GM19238 (cell line): ENCODE measurements around the gene FPR1.

Experiments used
- DNase-seq: peaks from one replicate; pipeline ENCODE4 v3.0.0; 2011; ENCODE audit warnings: low spot score; ENCODE audit not compliant: insufficient read length

FPR1 gene

DNA sequence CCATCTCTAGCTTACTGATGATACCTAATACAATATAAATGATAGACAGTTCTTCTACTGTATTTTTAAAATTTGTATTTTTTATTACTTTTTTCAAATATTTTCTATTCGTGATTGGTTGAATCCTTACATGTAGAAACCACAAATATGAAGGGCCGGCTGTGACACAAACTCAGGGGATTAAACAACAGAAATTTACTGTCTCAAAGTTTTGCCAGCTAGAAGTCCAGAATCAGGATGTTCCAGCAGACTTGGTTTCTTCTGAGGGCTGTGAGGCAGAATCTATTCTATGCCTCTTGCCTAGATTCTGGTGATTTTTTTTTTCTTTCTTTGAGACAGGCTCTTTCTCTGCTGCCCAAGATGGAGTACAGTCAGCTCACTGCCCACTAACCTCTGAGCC lies 13.8 kb downstream of the FPR1 start:
- no peak for DNase-seq

DNA sequence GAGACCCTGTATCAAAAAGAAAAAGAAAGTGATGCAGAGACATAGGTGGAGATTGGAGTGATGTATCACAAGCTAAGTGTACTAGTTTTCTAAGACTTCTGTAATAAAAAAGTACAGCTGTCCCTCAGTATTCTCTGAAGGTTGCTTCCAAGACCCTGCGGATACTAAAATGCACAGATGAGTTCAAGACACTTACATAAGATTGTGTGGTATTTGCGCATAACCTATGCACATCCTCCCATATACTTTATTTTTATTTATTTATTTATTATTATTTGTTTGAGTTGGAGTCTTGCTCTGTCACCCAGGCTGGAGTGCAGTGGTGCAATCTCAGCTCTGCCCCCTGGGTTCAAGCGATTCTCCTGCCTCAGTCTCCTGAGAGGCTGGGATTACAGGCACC lies 14.3 kb downstream of the FPR1 start:
- DNase-seq, result no peak

DNA sequence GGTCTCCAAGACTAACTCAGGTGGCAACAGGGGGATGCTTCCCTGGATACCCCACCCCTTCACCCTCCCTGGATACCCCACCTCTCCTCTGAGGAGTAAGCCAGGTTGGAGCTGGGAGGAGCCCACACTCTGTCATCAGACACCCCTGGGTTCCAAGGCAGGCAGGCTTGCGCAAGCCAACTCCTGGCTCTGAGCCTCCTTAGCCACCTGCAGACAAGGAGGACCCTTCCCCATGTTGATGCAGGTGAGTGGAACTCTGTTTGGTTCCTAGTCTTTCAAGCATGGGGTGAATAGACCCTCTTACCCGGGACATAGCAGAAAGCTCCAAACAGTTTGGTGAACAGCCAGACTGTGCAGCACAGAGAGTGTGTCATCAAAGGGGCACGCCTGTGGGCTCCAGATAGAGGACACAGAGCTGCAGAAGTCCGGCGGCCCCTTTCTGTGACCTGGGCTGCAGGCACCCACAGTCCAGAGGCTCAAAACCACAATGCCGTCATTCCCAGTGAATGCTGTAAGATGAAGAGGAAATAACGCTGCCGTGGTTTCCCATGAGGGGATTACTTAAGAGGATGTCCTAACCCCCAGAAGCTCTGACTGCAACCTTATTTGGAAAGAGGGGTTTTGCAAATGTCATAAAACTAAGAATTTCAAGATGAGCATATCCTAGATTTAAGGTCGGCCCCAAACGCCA lies 15.8 kb downstream of the FPR1 start:
- DNase-seq, result no peak

GRCh38 chr19:51733742-51734522 lies 17.7 kb downstream of the FPR1 start:
- DNase-seq, result no peak

- no peak for DNase-seq
Measured at GRCh38 chr19:51729781-51730180, 21.9 kb downstream of the FPR1 start.

DNA sequence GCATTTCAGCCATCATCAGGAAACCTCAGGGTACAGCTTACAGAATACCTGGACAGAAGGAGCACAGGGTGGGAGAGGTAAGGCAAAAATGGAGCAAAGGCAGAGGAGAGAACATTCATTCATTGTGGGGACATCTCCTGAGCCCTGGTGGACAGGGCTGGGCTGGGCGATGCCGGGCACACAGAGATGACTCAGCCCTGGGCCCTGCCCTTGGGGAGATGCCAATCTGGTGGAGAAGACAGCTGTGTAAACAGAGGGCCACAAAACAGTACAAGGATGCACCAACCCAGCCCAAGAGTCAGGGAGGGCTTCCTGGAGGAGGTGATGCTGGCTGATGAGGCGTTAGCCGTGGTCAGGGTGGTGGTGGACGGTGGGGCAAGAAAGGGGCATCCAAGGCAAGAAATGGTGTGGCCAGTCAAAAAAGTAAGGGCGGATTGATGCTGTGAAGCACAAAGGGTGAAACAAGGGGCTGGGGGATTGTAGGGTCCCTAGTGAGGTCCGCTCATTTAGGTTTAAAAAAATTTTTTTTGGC lies 24.3 kb downstream of the FPR1 start:
- DNase-seq, result no peak

DNA sequence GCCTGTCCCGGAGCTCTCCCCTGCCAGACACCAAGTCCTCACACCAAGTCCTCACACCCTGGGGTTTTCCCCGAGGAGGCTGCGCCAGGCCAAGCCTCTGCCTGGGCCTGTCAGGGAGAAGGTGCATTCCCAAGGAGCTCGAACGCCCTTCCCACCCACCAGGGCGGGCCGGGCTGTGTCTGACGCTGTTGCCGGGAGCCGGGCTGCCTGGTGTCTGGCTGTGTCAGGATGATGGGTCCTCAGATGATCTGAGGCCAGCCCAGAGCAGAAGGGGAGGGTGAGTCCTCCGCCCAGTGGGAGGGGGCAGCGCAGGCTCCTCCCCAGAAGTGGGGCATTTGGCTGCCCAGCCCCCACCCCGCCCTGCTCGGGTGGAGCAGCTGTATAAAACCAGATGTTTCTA lies 25.6 kb downstream of the FPR1 start:
- no peak for DNase-seq

GRCh38 chr19:51724543-51724942 lies 27.1 kb downstream of the FPR1 start:
- no peak for DNase-seq

DNA sequence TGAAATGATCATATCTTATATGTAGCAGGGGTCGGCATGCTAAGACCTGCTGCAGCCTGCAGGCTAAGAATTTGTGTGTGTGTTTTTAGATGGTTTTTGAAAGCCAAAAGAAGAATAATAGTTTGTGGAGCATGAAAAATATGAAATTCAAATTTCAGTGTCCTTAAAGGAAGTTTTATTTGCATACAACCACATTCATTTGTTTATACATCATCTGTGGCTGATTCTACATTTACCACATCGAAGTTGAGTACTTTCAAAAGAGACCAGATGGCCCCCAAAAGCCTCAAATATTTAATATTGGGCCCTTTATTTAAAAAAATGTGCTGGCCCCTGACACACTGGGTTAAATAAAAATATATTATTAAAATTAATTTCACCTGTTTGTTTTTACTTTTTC lies 29.2 kb downstream of the FPR1 start:
- DNase-seq, result no peak

GRCh38 chr19:51721905-51722304 lies 29.8 kb downstream of the FPR1 start:
- DNase-seq, result no peak

DNA sequence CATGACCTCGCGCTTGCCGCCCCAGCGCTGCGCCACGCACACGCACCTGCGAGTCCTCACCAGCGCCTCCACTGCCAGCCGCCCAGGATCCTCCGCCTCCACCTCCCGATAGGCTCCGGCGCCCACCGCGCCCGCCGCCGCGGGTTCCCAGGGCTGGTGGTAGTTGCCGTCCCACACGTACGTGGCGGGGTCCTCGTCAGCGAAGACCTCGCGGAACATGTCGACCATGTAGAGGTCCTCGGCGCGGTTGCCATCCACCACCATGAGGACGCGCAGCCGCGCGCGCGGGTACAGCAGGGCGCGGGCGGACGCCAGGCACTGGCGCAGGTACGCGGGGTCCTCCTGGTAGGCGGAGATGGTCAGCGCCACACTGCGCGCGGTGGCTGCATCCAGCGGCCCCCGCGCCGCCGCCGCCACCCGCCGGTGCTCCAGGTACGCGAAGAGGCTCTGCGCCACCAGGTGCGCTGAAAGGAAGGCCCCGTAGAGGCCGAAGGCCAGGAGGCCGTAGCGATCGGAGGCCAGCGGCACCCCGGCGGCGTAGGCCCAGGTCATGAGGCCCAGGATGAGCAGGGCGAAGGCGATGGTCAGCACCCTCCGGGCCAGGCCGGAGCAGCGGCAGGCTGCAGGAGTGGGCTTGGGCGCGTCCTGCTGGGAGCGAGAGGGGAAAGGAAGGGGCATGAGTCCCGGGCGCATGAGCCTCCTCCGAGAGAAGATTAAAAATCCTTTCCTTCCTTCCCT lies 32.3 kb downstream of the FPR1 start:
- no peak for DNase-seq

DNA sequence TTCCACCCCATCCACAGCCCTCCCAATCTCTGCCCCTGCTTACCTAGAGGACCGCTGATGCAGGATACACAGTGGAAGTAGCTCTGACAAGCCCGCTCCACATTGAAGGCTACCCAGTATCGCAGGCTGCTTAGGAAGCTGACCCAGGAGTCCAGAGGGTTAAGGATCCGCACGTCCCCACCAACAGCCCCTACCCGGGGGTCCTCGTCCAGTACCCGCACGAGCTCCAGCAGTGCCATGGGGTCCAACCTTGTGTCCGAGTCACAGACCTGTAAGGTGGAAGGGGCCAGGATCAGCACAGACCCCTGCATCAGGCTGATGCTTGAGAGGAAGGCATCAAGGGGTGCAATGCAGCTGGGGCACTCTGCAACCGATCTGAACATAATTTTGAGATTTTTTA lies 34.8 kb downstream of the FPR1 start:
- no peak for DNase-seq

GRCh38 chr19:51715850-51716249 lies 35.8 kb downstream of the FPR1 start:
- DNase-seq, result no peak

- no peak for DNase-seq
Measured at GRCh38 chr19:51714848-51715247, 36.8 kb downstream of the FPR1 start.

DNA sequence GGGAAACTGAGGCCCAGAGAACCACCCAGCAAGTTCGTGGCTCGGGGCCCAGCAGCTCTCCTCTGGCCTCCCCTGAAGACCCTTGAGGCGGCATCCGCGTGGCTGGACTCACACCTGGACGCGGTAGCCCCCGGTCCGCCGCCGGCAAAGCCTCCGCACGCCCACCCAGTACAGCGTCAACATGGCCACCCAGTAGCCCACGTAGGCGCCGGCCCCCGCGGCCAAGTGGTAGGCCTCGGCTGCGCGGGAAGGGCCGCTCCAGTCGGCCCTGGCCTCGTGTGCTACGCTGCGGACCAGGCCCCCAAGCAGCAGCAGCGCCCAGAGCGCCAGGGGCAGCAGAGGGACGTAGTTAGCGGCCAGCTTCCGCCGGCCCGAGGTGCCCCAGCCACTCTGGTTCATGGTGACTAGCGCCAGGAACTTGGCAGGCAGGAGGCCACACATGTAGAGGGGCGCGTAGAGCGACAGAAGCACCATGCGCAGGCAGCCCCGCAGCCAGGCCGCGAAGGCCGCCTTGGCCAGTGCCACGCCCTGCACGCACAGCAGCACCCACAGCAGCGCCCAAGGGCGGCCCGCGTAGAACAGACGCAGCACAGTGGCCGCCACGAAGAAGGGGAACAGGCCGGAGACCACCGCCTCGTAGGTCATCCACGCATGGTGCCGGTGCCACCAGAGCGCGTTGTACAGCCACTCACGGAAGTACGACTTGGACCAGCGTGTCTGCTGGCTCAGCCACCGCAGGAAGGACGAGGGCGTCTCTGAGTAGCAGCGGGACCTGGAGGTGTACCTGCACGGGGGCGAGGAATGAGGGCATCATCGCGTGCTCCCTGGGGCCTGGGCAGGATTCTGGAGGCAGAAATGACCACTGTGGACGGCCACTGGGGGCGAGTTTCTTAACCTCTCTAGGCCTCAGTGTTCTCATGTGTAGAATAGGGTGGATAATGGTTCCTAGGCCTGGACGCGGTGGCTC lies 38.1 kb downstream of the FPR1 start:
- DNase-seq, result no peak

- DNase-seq, result no peak
Measured at GRCh38 chr19:51712461-51713081, 39.1 kb downstream of the FPR1 start.

DNA sequence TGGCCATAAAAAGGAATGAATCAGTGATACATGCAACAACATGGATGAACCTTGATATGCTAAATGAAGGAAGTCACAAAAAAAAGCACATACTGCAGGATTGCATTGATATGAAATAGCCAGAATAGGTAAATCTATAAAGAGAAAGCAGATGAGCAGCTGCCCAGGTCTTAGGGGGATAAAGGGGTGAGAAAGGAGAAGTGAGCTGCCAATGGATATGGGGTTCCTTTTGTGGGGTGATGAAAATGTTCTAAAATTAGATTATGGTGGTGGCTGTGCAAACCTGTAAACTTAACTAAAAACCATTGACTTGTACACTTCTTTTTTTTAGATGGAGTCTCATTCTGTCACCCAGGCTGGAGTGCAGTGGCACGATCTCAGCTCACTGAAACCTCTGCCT lies 40.0 kb downstream of the FPR1 start:
- DNase-seq, result no peak

- DNase-seq, result no peak
Measured at GRCh38 chr19:51710163-51710562, 41.5 kb downstream of the FPR1 start.

DNA sequence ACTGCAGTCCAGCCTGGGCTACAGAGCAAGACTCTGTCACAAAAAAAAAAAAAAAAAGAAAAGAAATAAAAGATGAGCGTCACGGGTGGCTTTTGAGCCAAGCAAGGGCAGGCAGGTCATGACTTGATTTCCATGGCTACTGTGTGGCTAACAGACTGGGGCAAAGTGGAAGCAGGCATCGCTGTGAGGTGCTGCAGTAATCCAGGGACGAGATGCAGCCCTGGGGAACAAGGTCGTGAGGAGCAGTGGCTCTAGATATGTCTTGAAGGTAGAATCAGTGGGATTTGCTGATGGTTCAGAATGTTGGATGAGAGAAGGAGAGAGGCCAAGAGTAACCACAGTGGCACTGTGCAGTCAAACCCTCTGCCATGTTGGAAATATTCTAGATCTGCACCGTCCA lies 42.1 kb downstream of the FPR1 start:
- DNase-seq, result no peak

- DNase-seq, result no peak
Measured at GRCh38 chr19:51708811-51709210, 42.9 kb downstream of the FPR1 start.

DNA sequence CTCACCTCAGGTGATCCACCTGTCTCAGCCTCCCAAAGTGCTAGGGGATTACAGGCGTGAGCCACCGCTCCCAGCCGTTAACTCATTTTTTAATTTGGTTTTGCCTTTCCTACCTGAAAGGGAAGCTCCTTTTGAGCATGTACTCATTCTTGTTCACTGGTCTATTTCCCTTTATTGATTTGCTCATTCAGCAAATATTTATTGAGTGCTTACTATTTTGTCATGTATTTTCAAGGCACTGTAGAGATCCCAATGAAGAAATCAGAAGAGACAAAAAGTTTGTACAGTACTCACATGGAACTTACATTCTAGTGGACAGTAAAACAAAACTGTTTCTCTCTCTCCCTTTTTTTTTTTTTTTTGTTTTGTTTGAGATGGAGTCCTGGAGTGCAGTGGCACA lies 44.8 kb downstream of the FPR1 start:
- no peak for DNase-seq
